OCI-LY3 (cell line): ENCODE data around the gene CYB561D1.

Experiments used
- H2AFZ ChIP-seq: fragments of 200-600, 300-600 bp; shearing (Covaris generic); 2 replicates; pipeline ENCODE4 v1.6.0; 2014; ENCODE audit warnings: antibody characterized with exemption, low read depth, low read length
- H3K27ac ChIP-seq: fragments of 200-600, 300-600 bp; sonication (generic); 2 replicates; pipeline ENCODE4 v1.5.1; 2014; ENCODE audit warnings: mild to moderate bottlenecking, low read length, moderate library complexity, mixed read lengths
- H3K27me3 ChIP-seq: fragments of 200-600, 300-600 bp; sonication (generic); 2 replicates; pipeline ENCODE4 v1.6.1; 2014; ENCODE audit warnings: low read depth, low read length, mixed read lengths
- H3K36me3 ChIP-seq: fragments of 200-600, 300-600 bp; sonication (generic); replicated peaks from 2 replicates; pipeline ENCODE3; 2014; ENCODE audit warnings: low read depth, low read length, mixed read lengths
- H3K4me1 ChIP-seq: fragments of 300-600, 200-600 bp; sonication (generic); 2 replicates; pipeline ENCODE4 v1.6.1; 2014; ENCODE audit warnings: low read length, mixed read lengths
- H3K4me2 ChIP-seq: fragments of 200-600, 300-600 bp; sonication (generic); 2 replicates; pipeline ENCODE4 v1.6.1; 2014; ENCODE audit warnings: low read length, mixed read lengths
- H3K4me3 ChIP-seq: fragments of 300-600, 200-600 bp; sonication (generic); 2 replicates; pipeline ENCODE4 v1.5.1; 2014; ENCODE audit warnings: antibody characterized with exemption, mild to moderate bottlenecking, low read length, moderate library complexity
- H3K79me2 ChIP-seq: fragments of 300-600, 200-600 bp; shearing (Covaris generic); 2 replicates; pipeline ENCODE4 v1.6.1; 2014; ENCODE audit warnings: mild to moderate bottlenecking, low read length, mixed read lengths
- H3K9ac ChIP-seq: fragments of 300-600, 200-600 bp; shearing (Covaris generic); 2 replicates; pipeline ENCODE4 v1.6.0; 2014; ENCODE audit warnings: mild to moderate bottlenecking, low read length, moderate library complexity
- H3K9me3 ChIP-seq: fragments of 200-600, 300-600 bp; shearing (Covaris generic); 2 replicates; pipeline ENCODE4 v1.6.1; 2014; ENCODE audit warnings: low read length, mixed read lengths; ENCODE audit not compliant: insufficient read depth
- H4K20me1 ChIP-seq: fragments of 200-600, 300-600 bp; sonication (generic); 2 replicates; pipeline ENCODE4 v1.6.1; 2016; ENCODE audit warnings: low read length, mixed read lengths; ENCODE audit not compliant: insufficient read depth
- EZH2phosphoT487 ChIP-seq: fragments of 200-600 bp; shearing (Covaris generic); IDR thresholded peaks from 2 replicates; pipeline ENCODE4 v1.6.1; 2018; ENCODE audit warnings: antibody characterized with exemption, mixed run types, low read depth
- TF ChIP-seq, protein P1 (sequence below): fragments of 200-600, 300-600 bp; sonication (generic); IDR thresholded peaks from 2 replicates; pipeline ENCODE4 v1.5.1; 2014; ENCODE audit warnings: antibody characterized with exemption, low read length, low read depth

CYB561D1 gene

GRCh38 chr1:109538827-109539555, 45.1 kb downstream of the CYB561D1 start:
- H3K4me1 ChIP-seq: no peaks in the 10 kb centered on the region
- no peak overlapping the region for H2AFZ ChIP-seq
- no peak overlapping the region for H3K27ac ChIP-seq
- no peaks in the 10 kb centered on the region for H3K9me3 ChIP-seq
- H3K27me3 ChIP-seq: no peaks in the 10 kb centered on the region
- H3K36me3 ChIP-seq: no peaks in the 10 kb centered on the region
- no peak overlapping the region for H3K4me3 ChIP-seq
- TF ChIP-seq, protein P1, sequence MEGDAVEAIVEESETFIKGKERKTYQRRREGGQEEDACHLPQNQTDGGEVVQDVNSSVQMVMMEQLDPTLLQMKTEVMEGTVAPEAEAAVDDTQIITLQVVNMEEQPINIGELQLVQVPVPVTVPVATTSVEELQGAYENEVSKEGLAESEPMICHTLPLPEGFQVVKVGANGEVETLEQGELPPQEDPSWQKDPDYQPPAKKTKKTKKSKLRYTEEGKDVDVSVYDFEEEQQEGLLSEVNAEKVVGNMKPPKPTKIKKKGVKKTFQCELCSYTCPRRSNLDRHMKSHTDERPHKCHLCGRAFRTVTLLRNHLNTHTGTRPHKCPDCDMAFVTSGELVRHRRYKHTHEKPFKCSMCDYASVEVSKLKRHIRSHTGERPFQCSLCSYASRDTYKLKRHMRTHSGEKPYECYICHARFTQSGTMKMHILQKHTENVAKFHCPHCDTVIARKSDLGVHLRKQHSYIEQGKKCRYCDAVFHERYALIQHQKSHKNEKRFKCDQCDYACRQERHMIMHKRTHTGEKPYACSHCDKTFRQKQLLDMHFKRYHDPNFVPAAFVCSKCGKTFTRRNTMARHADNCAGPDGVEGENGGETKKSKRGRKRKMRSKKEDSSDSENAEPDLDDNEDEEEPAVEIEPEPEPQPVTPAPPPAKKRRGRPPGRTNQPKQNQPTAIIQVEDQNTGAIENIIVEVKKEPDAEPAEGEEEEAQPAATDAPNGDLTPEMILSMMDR: no peak
- TF ChIP-seq EZH2phosphoT487: no peak
- H3K9ac ChIP-seq: no peak overlapping the region
- H4K20me1 ChIP-seq: no peaks in the 10 kb centered on the region
- no peaks in the 10 kb centered on the region for H3K79me2 ChIP-seq
- no peak overlapping the region for H3K4me2 ChIP-seq

DNA sequence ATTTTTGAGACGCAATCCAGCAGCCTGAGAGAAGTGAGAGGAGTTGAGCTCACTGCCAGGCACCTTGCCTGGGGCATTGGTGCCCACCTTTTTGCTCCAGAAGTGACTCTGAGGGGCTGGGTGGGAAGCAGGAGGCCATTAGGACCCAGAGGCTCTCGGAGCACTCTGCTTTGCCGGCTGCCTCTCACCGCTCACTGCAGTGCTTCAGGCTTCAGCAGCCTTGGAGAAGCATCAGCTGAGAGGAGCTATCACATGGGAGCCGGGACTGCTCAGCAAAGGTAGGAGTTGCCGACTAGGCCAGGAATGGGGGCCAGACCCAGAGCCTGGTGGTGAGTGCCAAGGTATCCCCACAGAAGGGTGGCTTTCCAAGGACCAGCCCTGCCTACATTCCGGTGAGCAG, 45.8 kb downstream of the CYB561D1 start, which contains the start of gene GPR61:
Gene GPR61 (plus strand): TSS at position 197 of the 400 bp plus-strand sequence. CDS start 3,151 bp downstream, outside the sequence.
- no peak within 1 kb of the TSS for H3K4me3 ChIP-seq
- no peaks in the 10 kb centered on the region for H3K4me1 ChIP-seq
- no peaks in the 10 kb centered on the region for H4K20me1 ChIP-seq
- no peak within 1 kb of the TSS for H3K4me2 ChIP-seq
- no peaks in the 10 kb centered on the region for H3K79me2 ChIP-seq
- H3K9me3 ChIP-seq: no peaks in the 10 kb centered on the region
- no peak within 1 kb of the TSS for H3K27ac ChIP-seq
- H2AFZ ChIP-seq: no peak within 1 kb of the TSS
- TF ChIP-seq, protein P1: no peak
- H3K27me3 ChIP-seq: no peaks in the 10 kb centered on the region
- H3K9ac ChIP-seq: no peak within 1 kb of the TSS
- H3K36me3 ChIP-seq: no peaks in the 10 kb centered on the region

DNA sequence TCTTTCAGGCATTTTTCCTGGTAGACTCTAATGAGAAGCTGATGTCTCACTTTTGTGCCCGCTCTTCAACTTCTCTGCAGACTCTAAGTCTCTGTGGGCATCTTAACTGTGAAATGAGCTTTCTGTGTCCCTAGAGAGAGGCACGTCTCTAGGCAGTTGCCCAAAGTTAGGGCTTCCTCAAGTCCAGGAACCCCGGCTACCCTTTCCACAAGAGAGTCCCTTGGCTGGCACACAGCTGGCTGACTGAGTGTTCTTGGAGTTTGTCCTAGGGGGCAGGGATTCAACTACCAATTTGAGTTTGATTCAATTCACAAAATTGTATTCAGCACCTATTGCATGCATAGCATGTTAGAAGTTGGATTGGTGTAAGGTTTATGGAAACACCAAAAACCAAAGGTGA, 47.2 kb downstream of the CYB561D1 start:
- no peaks in the 10 kb centered on the region for H3K36me3 ChIP-seq
- H3K27me3 ChIP-seq: no peaks in the 10 kb centered on the region
- H3K79me2 ChIP-seq: no peaks in the 10 kb centered on the region
- H3K4me1 ChIP-seq: no peaks in the 10 kb centered on the region
- H3K27ac ChIP-seq: no peak overlapping the region
- no peak overlapping the region for H3K9ac ChIP-seq
- H4K20me1 ChIP-seq: no peaks in the 10 kb centered on the region
- no peak overlapping the region for H2AFZ ChIP-seq
- H3K4me2 ChIP-seq: no peak overlapping the region
- TF ChIP-seq EZH2phosphoT487: no peak
- TF ChIP-seq, protein P1: no peak
- no peak overlapping the region for H3K4me3 ChIP-seq
- no peaks in the 10 kb centered on the region for H3K9me3 ChIP-seq

DNA sequence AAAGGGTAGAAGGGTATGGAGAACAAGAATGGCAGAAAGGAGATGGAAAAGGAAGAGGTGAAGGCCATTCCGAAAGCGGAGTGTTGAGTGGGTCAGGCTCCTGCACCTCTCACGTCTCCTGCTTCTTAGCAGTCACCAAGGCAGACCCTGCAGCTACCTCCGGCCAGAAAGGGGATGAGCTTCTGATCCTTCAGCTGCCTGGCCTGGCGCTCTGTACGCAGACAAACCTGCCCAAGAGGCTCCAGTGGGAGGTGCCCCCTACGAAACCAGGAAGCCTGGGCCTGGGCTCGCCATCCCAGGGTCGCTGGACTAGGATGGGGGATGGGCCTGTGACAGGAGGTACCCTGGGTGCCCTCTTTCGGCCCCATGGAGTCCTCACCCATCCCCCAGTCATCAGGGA, 48.8 kb downstream of the CYB561D1 start:
- no peak overlapping the region for H3K9ac ChIP-seq
- TF ChIP-seq, protein P1: no peak
- H3K9me3 ChIP-seq: no peaks in the 10 kb centered on the region

More for the DNA sequence above, 48.8 kb downstream of the CYB561D1 start:
- H2AFZ ChIP-seq: no peak overlapping the region
- no peak overlapping the region for H3K4me3 ChIP-seq
- no peak overlapping the region for H3K27ac ChIP-seq
- no peaks in the 10 kb centered on the region for H4K20me1 ChIP-seq
- no peak overlapping the region for H3K4me2 ChIP-seq
- peaks cover 13% of the 10 kb centered on the region for H3K4me1 ChIP-seq
- no peaks in the 10 kb centered on the region for H3K27me3 ChIP-seq
- peaks cover 3% of the 10 kb centered on the region for H3K79me2 ChIP-seq
- no peaks in the 10 kb centered on the region for H3K36me3 ChIP-seq
